Activated CD8-positive, alpha-beta memory T cell treated with anti-CD3 and anti-CD28 coated beads for 24 hours (primary cell): ENCODE results near the gene FREM1.

Experiments
- DNase-seq: peaks from one replicate; pipeline ENCODE4 v3.0.0-alpha.2; 2020

Gene FREM1

GRCh38 chr9:14752871-14753270, 157.4 kb downstream of the FREM1 start:
- DNase-seq, result no peak

DNA sequence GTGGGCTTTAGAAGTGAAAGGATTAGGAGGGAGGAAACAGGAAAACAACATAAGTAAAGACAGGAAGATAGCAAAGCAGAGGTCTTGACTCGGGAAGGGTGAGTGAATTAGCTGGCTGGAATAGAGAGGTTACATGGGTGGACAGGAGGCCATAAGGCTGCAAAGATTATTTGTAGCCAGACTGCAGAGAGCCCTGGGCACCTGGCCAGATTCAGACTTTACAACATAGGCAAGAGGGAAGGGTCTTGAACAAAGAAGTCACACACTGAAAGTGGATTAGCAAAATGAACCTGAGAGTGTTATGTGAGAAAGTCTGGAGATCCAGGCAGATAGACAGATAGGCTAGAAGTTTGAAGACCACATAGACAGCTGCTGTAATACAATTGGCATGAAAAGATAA, 158.0 kb downstream of the FREM1 start:
- DNase-seq, result no peak

DNA sequence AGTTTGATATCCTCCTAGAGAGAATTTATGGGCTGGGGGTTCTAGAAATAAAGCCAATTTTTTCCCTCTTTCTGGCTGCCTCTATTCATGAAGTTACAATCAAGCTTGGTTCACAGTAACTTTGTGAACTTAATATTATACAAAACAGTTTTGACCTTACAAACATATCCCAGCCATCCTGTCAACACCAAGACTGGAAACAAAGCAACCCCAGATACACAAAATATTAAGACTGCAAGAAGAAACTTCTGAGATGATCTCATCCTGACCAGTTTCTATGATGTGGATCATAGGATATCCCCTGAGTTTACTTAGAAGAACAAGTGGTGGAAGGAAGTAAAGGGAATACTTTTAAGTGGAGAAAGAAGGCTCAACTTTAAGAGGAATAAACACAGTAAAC, 159.4 kb downstream of the FREM1 start:
- DNase-seq, result no peak

- DNase-seq, result no peak
Measured at GRCh38 chr9:14749741-14750211, 160.5 kb downstream of the FREM1 start.

GRCh38 chr9:14748373-14748772, 161.9 kb downstream of the FREM1 start:
- DNase-seq, result no peak

- no peak for DNase-seq
Measured at GRCh38 chr9:14747111-14747510, 163.1 kb downstream of the FREM1 start.

GRCh38 chr9:14746626-14747025, 163.6 kb downstream of the FREM1 start:
- no peak for DNase-seq

DNA sequence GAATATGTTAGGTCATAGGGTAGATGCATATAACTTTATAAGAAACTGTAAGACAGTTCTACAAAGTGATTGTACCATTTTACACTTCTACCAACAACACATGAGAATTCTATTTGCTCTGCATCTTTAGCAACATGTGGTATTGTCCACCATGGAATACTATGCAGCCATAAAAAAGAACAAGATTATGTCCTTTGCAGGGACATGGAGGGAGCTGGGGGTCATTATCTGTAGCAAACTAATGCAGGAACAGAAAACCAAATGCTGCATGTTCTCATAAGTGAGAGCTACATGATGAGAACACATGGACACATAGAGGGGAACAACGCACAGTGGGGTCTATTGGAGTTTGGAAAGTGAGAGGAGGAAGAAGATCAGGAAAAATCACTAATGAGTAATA, 165.5 kb downstream of the FREM1 start:
- no peak for DNase-seq

DNA sequence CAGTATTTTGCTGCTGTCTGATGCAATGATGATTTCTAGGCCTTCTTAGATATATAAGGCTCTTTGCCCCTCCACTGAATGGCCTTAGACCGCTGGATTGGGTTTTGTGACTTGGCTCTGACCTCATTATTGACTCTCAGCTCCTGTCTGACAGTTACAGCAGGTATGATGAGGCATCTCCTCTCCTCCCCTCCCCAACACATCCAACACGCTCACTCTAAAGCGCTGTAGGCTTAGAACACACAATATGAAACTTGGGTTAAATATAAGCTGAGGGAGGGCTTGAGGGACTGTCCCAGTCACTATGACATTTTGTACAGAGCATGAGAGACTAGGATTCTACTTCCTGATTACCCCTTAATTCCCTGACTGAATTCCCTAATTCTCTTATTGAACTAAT, 168.9 kb downstream of the FREM1 start:
- no peak for DNase-seq

DNA sequence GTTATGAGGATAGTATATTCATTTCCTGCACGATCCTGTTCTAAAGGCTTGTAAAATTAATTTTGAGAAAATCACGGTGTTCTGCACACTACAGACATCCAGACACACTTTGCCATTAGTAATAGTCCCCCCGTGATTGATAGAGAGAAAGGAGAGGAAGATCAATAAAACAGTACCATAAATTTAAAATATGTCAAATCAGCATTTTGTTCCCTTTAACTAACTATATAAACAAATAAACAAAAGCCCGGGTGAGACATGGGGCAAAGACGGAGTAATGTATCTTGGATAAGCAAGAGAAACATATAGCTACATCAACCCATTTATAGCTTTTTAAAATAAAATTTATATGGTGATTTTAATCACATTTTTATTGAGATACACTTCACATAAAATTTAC, 177.1 kb downstream of the FREM1 start:
- DNase-seq, result no peak

- DNase-seq, result no peak
Measured at GRCh38 chr9:14731294-14731981, 178.8 kb downstream of the FREM1 start.

DNA sequence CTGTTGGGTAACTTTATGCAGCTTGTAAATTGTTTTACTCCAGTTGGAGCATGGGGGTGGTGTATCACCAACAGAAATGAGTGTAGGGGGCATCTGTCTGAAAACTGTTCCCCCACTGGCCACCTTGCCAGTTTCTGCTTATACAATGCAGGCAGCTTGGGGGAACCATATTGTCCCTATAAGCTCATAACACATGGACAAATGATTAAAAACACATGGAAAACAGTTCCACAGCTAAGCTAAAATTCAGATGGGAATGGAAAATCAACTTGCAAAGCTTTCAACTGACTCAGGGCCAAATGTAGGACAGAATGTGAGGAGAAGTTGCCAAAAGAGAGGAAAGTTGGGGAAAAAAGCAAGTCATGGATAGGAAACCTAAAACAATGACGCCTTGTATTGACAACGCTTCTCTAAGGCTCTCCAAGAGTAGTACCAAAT, 179.7 kb downstream of the FREM1 start:
- no peak for DNase-seq

DNA sequence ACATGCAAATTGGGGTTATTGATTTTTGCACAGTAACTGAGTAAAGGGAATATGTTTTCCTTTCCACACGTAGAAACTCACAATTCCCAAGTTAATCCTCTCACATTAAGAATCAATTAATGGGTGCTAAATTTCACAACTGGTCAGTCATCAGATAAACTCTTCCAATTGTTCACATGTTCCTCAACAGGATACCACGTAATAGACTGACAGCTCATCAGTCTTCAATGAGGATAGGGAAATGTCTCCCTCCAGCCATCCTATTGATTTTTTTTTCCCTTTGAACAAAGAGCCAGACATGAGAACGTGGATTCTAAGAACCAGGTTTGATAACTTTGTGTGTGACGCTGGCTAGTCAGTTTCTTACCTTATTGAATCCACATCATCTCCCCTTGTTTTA, 186.9 kb downstream of the FREM1 start:
- DNase-seq, result no peak

GRCh38 chr9:14722391-14723035, 187.7 kb downstream of the FREM1 start, which contains the start of gene CER1:
Gene CER1 (minus strand): TSS chr9:14722733. CDS start chr9:14722672, 61 bp downstream.
- no peak for DNase-seq

DNA sequence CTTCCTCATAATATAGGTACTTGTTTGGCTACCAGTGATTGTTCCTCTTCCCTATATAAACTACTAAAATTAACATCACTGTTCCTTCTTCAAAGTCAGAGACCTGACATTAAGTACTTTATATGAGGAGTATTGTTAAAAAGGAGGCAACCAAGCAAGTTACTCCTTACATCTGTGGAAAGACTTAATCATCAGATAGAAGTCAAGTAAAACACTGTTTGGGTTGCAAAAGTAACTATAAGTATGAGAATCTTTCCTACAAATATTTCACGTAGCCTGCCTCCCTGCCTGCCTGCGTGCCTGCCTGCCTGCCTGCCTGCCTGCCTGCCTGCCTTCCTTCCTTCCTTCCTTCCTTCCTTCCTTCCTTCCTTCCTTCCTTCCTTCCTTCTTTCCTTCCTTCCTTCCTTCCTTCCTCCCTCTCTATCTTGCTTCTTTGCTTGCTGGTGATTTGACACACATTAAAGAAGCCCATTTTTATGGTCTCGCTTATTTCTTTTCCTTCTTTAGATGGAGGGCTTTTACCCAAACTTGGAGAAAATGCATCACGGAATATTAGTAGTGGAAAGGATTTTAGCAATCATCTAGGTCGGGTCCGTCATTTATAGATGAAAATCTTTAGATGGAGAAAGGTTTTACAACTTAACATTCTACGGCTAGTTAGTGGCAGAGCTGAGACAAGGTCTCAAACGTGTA, 190.9 kb downstream of the FREM1 start:
- no peak for DNase-seq

DNA sequence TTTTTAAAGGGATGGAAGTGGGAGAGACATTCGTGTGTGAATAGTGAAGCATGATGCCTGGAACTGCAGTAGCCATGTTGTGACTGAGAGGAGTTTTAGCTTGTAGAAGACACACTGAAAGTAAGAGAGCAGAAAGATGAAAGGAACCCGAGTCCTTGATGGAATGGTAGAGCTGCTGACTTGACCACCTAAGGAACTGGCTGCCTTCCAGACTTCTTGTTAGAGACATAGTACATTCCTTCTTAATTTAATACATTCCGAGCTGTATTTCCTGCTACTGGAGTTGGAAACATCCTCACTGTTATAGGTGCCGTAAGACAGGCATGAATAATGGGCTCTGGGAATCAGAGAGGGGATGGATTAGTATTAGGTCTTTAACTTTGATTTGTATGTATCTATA, 195.1 kb downstream of the FREM1 start:
- DNase-seq, result no peak

DNA sequence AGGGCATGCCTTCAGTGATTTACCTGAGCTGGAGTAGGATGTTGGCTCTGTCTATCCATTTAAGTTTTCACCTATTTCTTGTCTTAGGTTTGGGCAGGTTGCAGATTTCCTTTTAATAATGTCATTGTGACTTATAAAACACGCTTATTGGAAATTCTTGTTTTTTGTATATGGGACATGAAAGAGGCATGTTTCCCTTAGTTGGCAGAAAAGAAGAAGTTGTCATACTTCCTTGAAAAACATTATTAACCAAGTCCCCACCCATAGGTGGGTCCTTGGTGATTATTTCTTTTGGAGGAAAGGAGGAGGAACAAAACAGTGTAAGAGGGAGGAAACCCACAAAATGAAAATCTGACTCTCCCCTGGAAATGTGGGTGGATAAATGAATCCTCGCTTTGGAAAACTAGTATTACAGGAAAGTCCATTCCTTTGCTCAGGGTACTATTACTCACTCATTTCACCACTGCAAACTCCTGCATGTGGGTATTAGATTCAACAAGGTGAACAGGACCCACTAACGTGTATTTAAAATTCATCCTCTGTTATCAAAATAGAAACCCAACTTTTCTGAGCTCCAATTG, 197.0 kb downstream of the FREM1 start:
- DNase-seq, result no peak

DNA sequence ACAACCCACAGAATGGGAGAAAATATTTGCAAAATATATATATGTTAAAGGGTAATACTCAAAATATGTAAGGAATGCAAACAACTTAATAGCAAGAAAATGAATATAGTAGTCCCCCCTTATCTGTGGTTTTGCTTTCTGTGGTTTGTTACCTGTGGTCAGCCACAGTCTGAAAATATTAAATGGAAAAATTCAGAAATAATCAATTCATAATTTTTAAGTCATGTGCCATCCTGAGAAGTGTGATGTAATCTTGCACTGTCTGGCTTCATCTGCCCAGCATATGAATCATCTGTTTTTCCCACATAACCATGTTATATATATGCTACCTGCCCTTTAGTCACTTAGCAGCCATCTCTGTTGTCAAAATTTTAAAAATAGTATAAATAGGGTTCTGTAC, 199.4 kb downstream of the FREM1 start:
- DNase-seq, result no peak

DNA sequence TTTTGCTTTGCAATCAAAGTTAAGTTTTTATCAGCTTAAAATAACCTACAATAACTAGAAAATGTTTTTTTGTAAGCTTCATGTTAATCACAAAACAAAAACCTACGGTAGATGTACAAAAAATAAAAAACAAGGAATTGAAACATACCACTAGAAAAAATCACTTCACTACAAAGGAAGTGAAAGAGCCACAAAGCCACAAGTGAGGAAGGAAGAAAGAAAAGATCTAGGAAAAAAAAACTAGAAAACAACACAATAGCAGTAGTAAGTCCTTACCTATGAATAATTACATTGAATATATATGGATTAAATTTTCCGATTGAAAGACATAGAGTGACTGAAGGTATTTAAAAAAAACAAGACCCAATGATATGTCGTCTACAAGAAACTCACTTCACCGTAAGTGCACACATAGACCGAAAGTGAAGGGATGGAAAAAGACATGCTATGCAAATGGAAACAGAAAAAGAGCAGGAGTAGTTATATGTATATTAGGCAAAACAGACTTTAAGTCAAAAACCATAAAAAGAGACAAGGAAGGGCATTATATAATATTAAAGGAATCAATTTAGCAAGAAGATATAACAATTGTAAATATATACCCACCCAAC, 203.6 kb downstream of the FREM1 start:
- no peak for DNase-seq

GRCh38 chr9:14705079-14705478, 205.1 kb downstream of the FREM1 start:
- DNase-seq, result no peak

DNA sequence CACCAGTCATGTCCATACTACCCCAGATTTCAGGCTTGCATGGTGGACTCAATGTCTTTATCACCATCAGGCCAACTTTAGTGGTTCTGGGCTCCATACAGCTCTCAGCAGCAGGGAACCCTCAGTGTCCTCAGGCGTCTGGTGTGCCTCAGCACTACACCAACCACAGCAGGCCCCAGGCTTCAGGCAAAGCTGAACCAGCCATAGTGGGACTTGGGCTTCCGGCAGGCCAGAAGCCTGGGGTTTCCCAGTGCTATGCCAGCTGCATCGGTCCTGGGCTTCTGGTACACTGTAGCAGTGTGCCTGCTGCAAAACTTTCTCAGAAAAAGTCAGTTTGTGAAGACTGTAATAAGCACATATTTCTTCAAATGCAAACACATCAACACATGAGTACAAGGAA, 205.9 kb downstream of the FREM1 start:
- no peak for DNase-seq

- DNase-seq, result no peak
Measured at GRCh38 chr9:14702200-14702720, 208.0 kb downstream of the FREM1 start.
